Vagina (tissue), 2 donors: ENCODE data around the gene ZSCAN4.

Experiments used
- CTCF ChIP-seq, 3 experiments: fragments of 450-650 bp in 2 of 3; fragments of 200-600 bp in 1 of 3; sonication (generic) in 1 of 3; IDR thresholded peaks; one replicate each; pipeline ENCODE4 v1.5.1; 2017 to 2019; ENCODE audit warnings: antibody characterized with exemption in 3 of 3, mild to moderate bottlenecking in 2 of 3, moderate library complexity in 2 of 3
- POLR2A ChIP-seq, 2 donors: fragments of 450-650 bp; IDR thresholded peaks; one replicate each; pipeline ENCODE4 v1.6.1; 2017; ENCODE audit warnings: antibody characterized with exemption in 2 of 2, mild to moderate bottlenecking in 2 of 2, moderate library complexity in 2 of 2
- POLR2AphosphoS5 ChIP-seq, 2 donors: sonication (generic); formaldehyde crosslinking; IDR thresholded peaks; one replicate each; pipeline ENCODE4 v1.9.0; 2017; ENCODE audit warnings: antibody characterized with exemption in 2 of 2, mild to moderate bottlenecking in 2 of 2, low read depth in 1 of 2; ENCODE audit not compliant: insufficient read depth in 1 of 2

GRCh38 chr19:57648331-57649003 is 20.3 kb upstream of the ZSCAN4 start:
- TF ChIP-seq CTCF (IDR thresholded peaks at IDR 0.05) (no peak), POLR2AphosphoS5 (IDR thresholded peaks at IDR 0.05; ENCODE audit: insufficient read depth in 1 of 2, low read depth in 1 of 2) (no peak), POLR2A (IDR thresholded peaks at IDR 0.05) (no peak)
